ENCODE data around the gene GBE1.

The GBE1 gene

GRCh38 chr3:81695302-81695701 is 66.1 kb downstream of the GBE1 start:
- Histone ChIP-seq H3K36me3 (no peaks in the 10 kb centered on the region), H3K4me3 (ENCODE audit: low read depth, low read length) (no peak overlapping the region), H3K27me3 (ENCODE audit: insufficient read depth, low read depth, severe bottlenecking) (no peaks in the 10 kb centered on the region), H3K9me3 (ENCODE audit: severe bottlenecking) (no peaks in the 10 kb centered on the region), H3K27ac (no peak overlapping the region)
- no peak for TF ChIP-seq CTCF (IDR thresholded peaks at IDR 0.05; ENCODE audit: low read depth, low read length)
- DNase-seq, result no peak

- H3K36me3 ChIP-seq, result no peaks in the 10 kb centered on the region
- no peak for DNase-seq
These were observed 66.8 kb downstream of the GBE1 start for GRCh38 chr3:81694662-81695061.

GRCh38 chr3:81692766-81693165 is 68.7 kb downstream of the GBE1 start:
- Histone ChIP-seq H3K36me3 (no peaks in the 10 kb centered on the region), H3K27ac (no peak overlapping the region), H3K27me3 (ENCODE audit: insufficient read depth, low read depth, severe bottlenecking) (no peaks in the 10 kb centered on the region), H3K9me3 (ENCODE audit: severe bottlenecking) (no peaks in the 10 kb centered on the region), H3K4me3 (ENCODE audit: low read depth, low read length) (no peak overlapping the region)
- no peak for TF ChIP-seq CTCF (IDR thresholded peaks at IDR 0.05; ENCODE audit: low read depth, low read length)
- DNase-seq, result no peak

More at GRCh38 chr3:81694662-81695061, 66.8 kb downstream of the GBE1 start:
- Histone ChIP-seq H3K27me3 (ENCODE audit: insufficient read depth, low read depth, severe bottlenecking) (no peaks in the 10 kb centered on the region), H3K27ac (no peak overlapping the region), H3K4me3 (ENCODE audit: low read depth, low read length) (no peak overlapping the region), H3K9me3 (ENCODE audit: severe bottlenecking) (no peaks in the 10 kb centered on the region)
- TF ChIP-seq CTCF (IDR thresholded peaks at IDR 0.05; ENCODE audit: low read depth, low read length), result no peak

- H3K4me3 ChIP-seq (ENCODE audit: low read depth, low read length), result no peak overlapping the region
These were observed 71.8 kb downstream of the GBE1 start for GRCh38 chr3:81689617-81690016.

GRCh38 chr3:81684751-81685395 is 76.6 kb downstream of the GBE1 start:
- TF ChIP-seq CTCF (IDR thresholded peaks at IDR 0.05; ENCODE audit: low read depth, low read length), result no peak
- no peaks in the 10 kb centered on the region for H3K9me3 ChIP-seq (ENCODE audit: severe bottlenecking)
- no peak overlapping the region for H3K4me3 ChIP-seq (ENCODE audit: low read depth, low read length)
- H3K36me3 ChIP-seq, result no peaks in the 10 kb centered on the region
- no peak for DNase-seq
- no peaks in the 10 kb centered on the region for H3K27me3 ChIP-seq (ENCODE audit: insufficient read depth, low read depth, severe bottlenecking)
- no peak overlapping the region for H3K27ac ChIP-seq

More at GRCh38 chr3:81689617-81690016, 71.8 kb downstream of the GBE1 start:
- Histone ChIP-seq H3K27me3 (ENCODE audit: insufficient read depth, low read depth, severe bottlenecking) (no peaks in the 10 kb centered on the region), H3K9me3 (ENCODE audit: severe bottlenecking) (no peaks in the 10 kb centered on the region), H3K36me3 (no peaks in the 10 kb centered on the region), H3K27ac (no peak overlapping the region)
- no peak for DNase-seq
- TF ChIP-seq CTCF (IDR thresholded peaks at IDR 0.05; ENCODE audit: low read depth, low read length), result no peak

All from WERI-Rb-1 (cell line).